Naive thymus-derived CD8-positive, alpha-beta T cell (primary cell): ENCODE data around the gene HMCN1. TPM values are rescaled to one million over a fixed set of nuclear protein-coding genes. Genes with fewer than 3 reads are reported as not detected.
"Not testable (repeated sequence)": the region's sequence is repeated elsewhere in the genome, so short reads cannot be mapped to it uniquely, and the experiment has no call there.

Experiments used
- ATAC-seq, 2 donors: fragments of 150-1000 bp; cut with Tn5 transposase in 1 of 2; sonication (Bioruptor Pico), chemical (Tn5 transposase) in 1 of 2; 1 replicate in 1 of 2; 2 replicates in 1 of 2; pipeline ENCODE4 v1.10.0; 2021; ENCODE audit warnings: mild to moderate bottlenecking in 2 of 2, moderate library complexity in 2 of 2
- POLR2A ChIA-PET: fragments of 350-600 bp; sonication (Branson Sonifier 250); formaldehyde crosslinking; loops from one replicate; lab custom pipeline; 2021; ENCODE audit warnings: antibody characterized with exemption; lab: Charles Lee
- DNase-seq, 10 donors: peaks; one replicate each; pipeline versions ENCODE4 v3.0.0 to v3.0.0-alpha.2; 2020 to 2022
- H3K27ac Mint-ChIP-seq, 10 donors: one replicate each; pipeline ENCODE4 v1.8.0; 2020 to 2022; ENCODE audit warnings: mild to moderate bottlenecking in 10 of 10, mixed read lengths in 10 of 10, moderate library complexity in 4 of 10, inconsistent platforms in 1 of 10
- H3K27me3 Mint-ChIP-seq, 5 donors: one replicate each; pipeline ENCODE4 v1.8.0; 2021 to 2022; ENCODE audit warnings: mixed read lengths in 5 of 5
- H3K36me3 Mint-ChIP-seq, 3 donors: one replicate each; pipeline ENCODE4 v1.8.0; 2020 to 2022; ENCODE audit warnings: mixed read lengths in 3 of 3, mild to moderate bottlenecking in 2 of 3, inconsistent platforms in 1 of 3
- H3K4me1 Mint-ChIP-seq, 4 donors: one replicate each; pipeline ENCODE4 v1.8.0; 2021 to 2022; ENCODE audit warnings: mixed read lengths in 4 of 4
- H3K4me3 Mint-ChIP-seq, 10 donors: one replicate each; pipeline ENCODE4 v1.8.0; 2020 to 2022; ENCODE audit warnings: mild to moderate bottlenecking in 10 of 10, mixed read lengths in 10 of 10, moderate library complexity in 6 of 10, inconsistent platforms in 1 of 10
- H3K9me3 Mint-ChIP-seq, 9 donors: one replicate each; pipeline ENCODE4 v1.8.0; 2020 to 2022; ENCODE audit warnings: mixed read lengths in 9 of 9, mild to moderate bottlenecking in 3 of 9, inconsistent platforms in 1 of 9, moderate library complexity in 1 of 9
- polyA plus RNA-seq, 3 donors: library from polyadenylated mRNA; unstranded; fragments of 300-500 nt; fragmentation: Illumina TruSeq; gene quantifications; one replicate each; pipeline ENCODE4 v1.2.3, GENCODE V29; 2021
- total RNA-seq, 8 experiments: library from RNA in 2 of 8; stranded (reverse) in 2 of 8; gene quantifications; one replicate each; pipeline ENCODE4 v1.2.3 and lab custom pipeline; 2021 to 2026

The HMCN1 gene
- total and polyA plus RNA-seq, 5 experiments from 2014 or later: 0.14 to 0.26 TPM; not detected in 3

GRCh38 chr1:186154651-186155050, 420.5 kb downstream of the HMCN1 start:
- ATAC-seq (no peak), DNase-seq (no peak)
- peaks cover 0 to 3% (median 0%) of the 10 kb centered on the region in 9 donors for H3K9me3 Mint-ChIP-seq
- H3K27me3 Mint-ChIP-seq: peaks cover 0 to 6% (median 2%) of the 10 kb centered on the region in 5 donors
- no peak overlapping the region for H3K27ac Mint-ChIP-seq
- H3K4me3 Mint-ChIP-seq: no peak overlapping the region
- H3K36me3 Mint-ChIP-seq: no peaks in the 10 kb centered on the region
- no peaks in the 10 kb centered on the region for H3K4me1 Mint-ChIP-seq
- POLR2A ChIA-PET: no interaction called here

GRCh38 chr1:186155594-186155993, 421.4 kb downstream of the HMCN1 start:
- no peak for ATAC-seq
- no peaks in the 10 kb centered on the region for H3K4me1 Mint-ChIP-seq

GRCh38 chr1:186162895-186163294, 428.7 kb downstream of the HMCN1 start:
- not testable (repeated sequence) for H3K27ac Mint-ChIP-seq, H3K36me3 Mint-ChIP-seq

More at GRCh38 chr1:186155594-186155993, 421.4 kb downstream of the HMCN1 start:
- H3K27ac Mint-ChIP-seq: no peak overlapping the region
- H3K9me3 Mint-ChIP-seq: peaks cover 0 to 3% (median 1%) of the 10 kb centered on the region in 9 donors
- no peak overlapping the region for H3K4me3 Mint-ChIP-seq
- peaks cover 0 to 6% (median 4%) of the 10 kb centered on the region in 5 donors for H3K27me3 Mint-ChIP-seq
- H3K36me3 Mint-ChIP-seq: no peaks in the 10 kb centered on the region
- DNase-seq: peak in 2 of 10 donors; percentile 1 to 11
- POLR2A ChIA-PET: no interaction called here

GRCh38 chr1:186164773-186165172, 430.6 kb downstream of the HMCN1 start:
- ATAC-seq: no peak
- POLR2A ChIA-PET: no interaction called here
- Mint-ChIP-seq H3K4me1 (no peaks in the 10 kb centered on the region), H3K27ac (no peak overlapping the region), H3K36me3 (peaks cover 0 to 3% (median 0%) of the 10 kb centered on the region in 3 donors), H3K27me3 (peaks cover 9 to 46% (median 28%) of the 10 kb centered on the region in 5 donors), H3K4me3 (no peak overlapping the region), H3K9me3 (peaks cover 0 to 21% (median 8%) of the 10 kb centered on the region in 9 donors)
- no peak for DNase-seq

More at GRCh38 chr1:186162895-186163294, 428.7 kb downstream of the HMCN1 start:
- ATAC-seq, POLR2A ChIA-PET, H3K4me3 Mint-ChIP-seq, H3K4me1 Mint-ChIP-seq, DNase-seq: not testable (repeated sequence)
- Mint-ChIP-seq H3K9me3 (peaks cover 0 to 21% (median 10%) of the 10 kb centered on the region in 9 donors), H3K27me3 (peaks cover 5 to 32% (median 16%) of the 10 kb centered on the region in 5 donors)

- ATAC-seq: no peak
- H3K4me1 Mint-ChIP-seq: no peaks in the 10 kb centered on the region
These were observed 431.1 kb downstream of the HMCN1 start for GRCh38 chr1:186165303-186165702.

GRCh38 chr1:186167096-186167668, 433.0 kb downstream of the HMCN1 start:
- ATAC-seq (no peak), DNase-seq (no peak)
- POLR2A ChIA-PET: no interaction called here
- H3K4me3 Mint-ChIP-seq: no peak overlapping the region
- no peak overlapping the region for H3K27ac Mint-ChIP-seq
- no peaks in the 10 kb centered on the region for H3K4me1 Mint-ChIP-seq
- peaks cover 0 to 3% (median 0%) of the 10 kb centered on the region in 3 donors for H3K36me3 Mint-ChIP-seq
- peaks cover 11 to 52% (median 30%) of the 10 kb centered on the region in 5 donors for H3K27me3 Mint-ChIP-seq
- H3K9me3 Mint-ChIP-seq: peaks cover 0 to 9% (median 6%) of the 10 kb centered on the region in 9 donors

More at GRCh38 chr1:186165303-186165702, 431.1 kb downstream of the HMCN1 start:
- Mint-ChIP-seq H3K36me3 (peaks cover 0 to 3% (median 0%) of the 10 kb centered on the region in 3 donors), H3K4me3 (no peak overlapping the region), H3K27me3 (peaks cover 11 to 51% (median 32%) of the 10 kb centered on the region in 5 donors), H3K27ac (no peak overlapping the region), H3K9me3 (peaks cover 0 to 21% (median 8%) of the 10 kb centered on the region in 9 donors)
- DNase-seq: no peak
- POLR2A ChIA-PET: no interaction called here

GRCh38 chr1:186175588-186175987, 441.4 kb downstream of the HMCN1 start:
- Mint-ChIP-seq H3K4me3 (no peak overlapping the region), H3K4me1 (no peaks in the 10 kb centered on the region), H3K27me3 (peaks cover 4 to 22% (median 7%) of the 10 kb centered on the region in 5 donors), H3K27ac (no peak overlapping the region), H3K9me3 (peaks cover 0 to 3% (median 0%) of the 10 kb centered on the region in 9 donors), H3K36me3 (no peaks in the 10 kb centered on the region)
- POLR2A ChIA-PET: no interaction called here
- ATAC-seq (no peak), DNase-seq (no peak)

- Mint-ChIP-seq H3K9me3 (peaks cover 0 to 3% (median 0%) of the 10 kb centered on the region in 9 donors), H3K27ac (no peak overlapping the region), H3K4me1 (no peaks in the 10 kb centered on the region), H3K36me3 (no peaks in the 10 kb centered on the region), H3K27me3 (peaks cover 4 to 21% (median 10%) of the 10 kb centered on the region in 5 donors), H3K4me3 (no peak overlapping the region)
- ATAC-seq (no peak), DNase-seq (no peak)
- POLR2A ChIA-PET: no interaction called here
These were observed 444.3 kb downstream of the HMCN1 start for GRCh38 chr1:186178426-186179043.

GRCh38 chr1:186179231-186179630, 445.0 kb downstream of the HMCN1 start:
- no peaks in the 10 kb centered on the region for H3K36me3 Mint-ChIP-seq
- ATAC-seq (no peak), DNase-seq (no peak)
- H3K27me3 Mint-ChIP-seq: peaks cover 5 to 21% (median 9%) of the 10 kb centered on the region in 5 donors
- no peak overlapping the region for H3K4me3 Mint-ChIP-seq
- POLR2A ChIA-PET: no interaction called here
- H3K27ac Mint-ChIP-seq: no peak overlapping the region
- H3K9me3 Mint-ChIP-seq: peaks cover 0 to 3% (median 0%) of the 10 kb centered on the region in 9 donors
- peaks cover 0 to 5% (median 2%) of the 10 kb centered on the region in 4 donors for H3K4me1 Mint-ChIP-seq

GRCh38 chr1:186183219-186183618, 449.0 kb downstream of the HMCN1 start:
- Mint-ChIP-seq H3K27ac (no peak overlapping the region), H3K36me3 (no peaks in the 10 kb centered on the region), H3K4me1 (peaks cover 0 to 5% (median 2%) of the 10 kb centered on the region in 4 donors), H3K9me3 (peaks cover 0 to 3% (median 0%) of the 10 kb centered on the region in 9 donors), H3K4me3 (no peak overlapping the region), H3K27me3 (peaks cover 1 to 24% (median 11%) of the 10 kb centered on the region in 5 donors)
- POLR2A ChIA-PET: no interaction called here
- no peak for ATAC-seq
- no peak for DNase-seq

GRCh38 chr1:186183970-186184628, 449.9 kb downstream of the HMCN1 start:
- no peak overlapping the region for H3K4me3 Mint-ChIP-seq
- H3K27me3 Mint-ChIP-seq: peaks cover 1 to 24% (median 11%) of the 10 kb centered on the region in 5 donors
- POLR2A ChIA-PET: no interaction called here
- peaks cover 0 to 5% (median 2%) of the 10 kb centered on the region in 4 donors for H3K4me1 Mint-ChIP-seq
- H3K27ac Mint-ChIP-seq: no peak overlapping the region
- no peak for DNase-seq
- no peak for ATAC-seq
- no peaks in the 10 kb centered on the region for H3K36me3 Mint-ChIP-seq
- H3K9me3 Mint-ChIP-seq: peaks cover 0 to 3% (median 0%) of the 10 kb centered on the region in 9 donors

GRCh38 chr1:186186251-186186650, 452.1 kb downstream of the HMCN1 start:
- H3K9me3 Mint-ChIP-seq, H3K27ac Mint-ChIP-seq, H3K4me1 Mint-ChIP-seq, DNase-seq, H3K36me3 Mint-ChIP-seq, POLR2A ChIA-PET, H3K4me3 Mint-ChIP-seq, ATAC-seq: not testable (repeated sequence)
- H3K27me3 Mint-ChIP-seq: peaks cover 3 to 19% (median 13%) of the 10 kb centered on the region in 5 donors

- Mint-ChIP-seq H3K27me3 (peaks cover 5 to 22% (median 13%) of the 10 kb centered on the region in 5 donors), H3K36me3 (no peaks in the 10 kb centered on the region), H3K9me3 (peaks cover 0 to 2% (median 0%) of the 10 kb centered on the region in 9 donors), H3K27ac (no peak overlapping the region), H3K4me1 (peaks cover 0 to 5% (median 2%) of the 10 kb centered on the region in 4 donors), H3K4me3 (no peak overlapping the region)
- DNase-seq (no peak), ATAC-seq (no peak)
- POLR2A ChIA-PET: no interaction called here
These were observed 453.4 kb downstream of the HMCN1 start for GRCh38 chr1:186187601-186188000.
